HEK293 (cell line): ENCODE results near the gene METTL16.
A peak's percentile ranks its signal among the peaks of the same experiment; 100 is the strongest.

ENCODE experiments used
- HOXC10 ChIP-seq: sonication (generic); formaldehyde crosslinking; IDR thresholded peaks from 2 replicates; pipeline ENCODE4 v1.8.1; 2023; ENCODE audit warnings: mild to moderate bottlenecking, missing genetic modification reagents
- SCRT1 ChIP-seq: fragments of 450-650 bp; formaldehyde crosslinking; IDR thresholded peaks from 2 replicates; pipeline ENCODE4 v1.5.1; 2016; ENCODE audit warnings: missing biosample characterization, missing genetic modification characterization, borderline replicate concordance
- SCRT2 ChIP-seq: fragments of 450-650 bp; formaldehyde crosslinking; IDR thresholded peaks from 2 replicates; pipeline ENCODE4 v1.5.1; 2016; ENCODE audit warnings: missing biosample characterization, missing genetic modification characterization
- ZBTB21 ChIP-seq: fragments of 450-650 bp; formaldehyde crosslinking; IDR thresholded peaks from 2 replicates; pipeline ENCODE4 v1.5.1; 2017; ENCODE audit warnings: missing biosample characterization, missing genetic modification characterization
- ZFP69B ChIP-seq: fragments of 450-650 bp; formaldehyde crosslinking; IDR thresholded peaks from 2 replicates; pipeline ENCODE4 v1.5.1; 2016; ENCODE audit warnings: missing biosample characterization, missing genetic modification characterization
- ZNF16 ChIP-seq: fragments of 450-650 bp; formaldehyde crosslinking; IDR thresholded peaks from 2 replicates; pipeline ENCODE4 v1.5.1; 2016; ENCODE audit warnings: low read depth, missing biosample characterization, missing genetic modification characterization
- ZNF223 ChIP-seq: fragments of 450-650 bp; formaldehyde crosslinking; IDR thresholded peaks from 2 replicates; pipeline ENCODE4 v1.5.1; 2016; ENCODE audit warnings: missing biosample characterization, missing genetic modification characterization
- ZNF292 ChIP-seq: fragments of 450-650 bp; formaldehyde crosslinking; IDR thresholded peaks from 2 replicates; pipeline ENCODE4 v1.5.1; 2016; ENCODE audit warnings: low read depth, missing biosample characterization, missing genetic modification characterization, borderline replicate concordance
- ZNF311 ChIP-seq: fragments of 450-650 bp; formaldehyde crosslinking; IDR thresholded peaks from 2 replicates; pipeline ENCODE4 v1.5.1; 2017; ENCODE audit warnings: missing biosample characterization, missing genetic modification characterization, borderline replicate concordance
- ZNF48 ChIP-seq: fragments of 450-650 bp; formaldehyde crosslinking; IDR thresholded peaks from 2 replicates; pipeline ENCODE4 v1.5.1; 2016; ENCODE audit warnings: missing biosample characterization, missing genetic modification characterization
- ZNF501 ChIP-seq: fragments of 450-650 bp; formaldehyde crosslinking; IDR thresholded peaks from 2 replicates; pipeline ENCODE4 v1.5.1; 2016; ENCODE audit warnings: missing biosample characterization, missing genetic modification characterization
- ZNF510 ChIP-seq: fragments of 450-650 bp; formaldehyde crosslinking; IDR thresholded peaks from 2 replicates; pipeline ENCODE4 v1.5.1; 2018; ENCODE audit warnings: mild to moderate bottlenecking, missing genetic modification characterization, missing biosample characterization; ENCODE audit not compliant: insufficient replicate concordance
- ZNF529 ChIP-seq: fragments of 450-650 bp; formaldehyde crosslinking; IDR thresholded peaks from 2 replicates; pipeline ENCODE4 v1.5.1; 2017; ENCODE audit warnings: missing genetic modification characterization, missing biosample characterization; ENCODE audit not compliant: insufficient replicate concordance
- ZNF571 ChIP-seq: fragments of 450-650 bp; formaldehyde crosslinking; IDR thresholded peaks from 2 replicates; pipeline ENCODE4 v1.5.0; 2017; ENCODE audit warnings: missing biosample characterization, missing genetic modification characterization
- ZNF610 ChIP-seq: fragments of 450-650 bp; formaldehyde crosslinking; IDR thresholded peaks from 2 replicates; pipeline ENCODE4 v1.5.1; 2016; ENCODE audit warnings: missing biosample characterization, missing genetic modification characterization, borderline replicate concordance
- ZNF768 ChIP-seq: fragments of 450-650 bp; formaldehyde crosslinking; IDR thresholded peaks from 2 replicates; pipeline ENCODE4 v1.5.1; 2018; ENCODE audit warnings: missing biosample characterization, mild to moderate bottlenecking, missing genetic modification characterization
- ZSCAN30 ChIP-seq: fragments of 450-650 bp; IDR thresholded peaks from 2 replicates; pipeline ENCODE4 v1.5.1; 2018; ENCODE audit warnings: missing biosample characterization, mild to moderate bottlenecking, missing genetic modification characterization, moderate library complexity
- ZXDB ChIP-seq: fragments of 450-650 bp; formaldehyde crosslinking; IDR thresholded peaks from 2 replicates; pipeline ENCODE4 v1.5.1; 2016; ENCODE audit warnings: missing biosample characterization, missing genetic modification characterization
- TF ChIP-seq, protein P1 (sequence below): fragments of 450-650 bp; formaldehyde crosslinking; IDR thresholded peaks from 2 replicates; pipeline ENCODE4 v1.5.1; 2016; ENCODE audit warnings: missing biosample characterization, missing genetic modification characterization, borderline replicate concordance
- TF ChIP-seq, protein P2 (sequence below): fragments of 450-650 bp; formaldehyde crosslinking; IDR thresholded peaks from 2 replicates; pipeline ENCODE4 v1.5.1; 2016; ENCODE audit warnings: missing biosample characterization, missing genetic modification characterization
- TF ChIP-seq, protein P3 (sequence below): fragments of 450-650 bp; formaldehyde crosslinking; IDR thresholded peaks from 2 replicates; pipeline ENCODE4 v1.5.1; 2016; ENCODE audit warnings: missing biosample characterization, missing genetic modification characterization
- TF ChIP-seq, protein P4 (sequence below): fragments of 450-650 bp; formaldehyde crosslinking; IDR thresholded peaks from 2 replicates; pipeline ENCODE4 v1.5.1; 2017; ENCODE audit warnings: missing biosample characterization, missing genetic modification characterization
- TF ChIP-seq, protein P5 (sequence below): fragments of 450-650 bp; formaldehyde crosslinking; IDR thresholded peaks from 2 replicates; pipeline ENCODE4 v1.5.1; 2016; ENCODE audit warnings: missing biosample characterization, missing genetic modification characterization
- TF ChIP-seq, protein P6 (sequence below): fragments of 450-650 bp; formaldehyde crosslinking; IDR thresholded peaks from 2 replicates; pipeline ENCODE4 v1.5.1; 2017; ENCODE audit warnings: missing biosample characterization, missing genetic modification characterization

Gene METTL16

DNA sequence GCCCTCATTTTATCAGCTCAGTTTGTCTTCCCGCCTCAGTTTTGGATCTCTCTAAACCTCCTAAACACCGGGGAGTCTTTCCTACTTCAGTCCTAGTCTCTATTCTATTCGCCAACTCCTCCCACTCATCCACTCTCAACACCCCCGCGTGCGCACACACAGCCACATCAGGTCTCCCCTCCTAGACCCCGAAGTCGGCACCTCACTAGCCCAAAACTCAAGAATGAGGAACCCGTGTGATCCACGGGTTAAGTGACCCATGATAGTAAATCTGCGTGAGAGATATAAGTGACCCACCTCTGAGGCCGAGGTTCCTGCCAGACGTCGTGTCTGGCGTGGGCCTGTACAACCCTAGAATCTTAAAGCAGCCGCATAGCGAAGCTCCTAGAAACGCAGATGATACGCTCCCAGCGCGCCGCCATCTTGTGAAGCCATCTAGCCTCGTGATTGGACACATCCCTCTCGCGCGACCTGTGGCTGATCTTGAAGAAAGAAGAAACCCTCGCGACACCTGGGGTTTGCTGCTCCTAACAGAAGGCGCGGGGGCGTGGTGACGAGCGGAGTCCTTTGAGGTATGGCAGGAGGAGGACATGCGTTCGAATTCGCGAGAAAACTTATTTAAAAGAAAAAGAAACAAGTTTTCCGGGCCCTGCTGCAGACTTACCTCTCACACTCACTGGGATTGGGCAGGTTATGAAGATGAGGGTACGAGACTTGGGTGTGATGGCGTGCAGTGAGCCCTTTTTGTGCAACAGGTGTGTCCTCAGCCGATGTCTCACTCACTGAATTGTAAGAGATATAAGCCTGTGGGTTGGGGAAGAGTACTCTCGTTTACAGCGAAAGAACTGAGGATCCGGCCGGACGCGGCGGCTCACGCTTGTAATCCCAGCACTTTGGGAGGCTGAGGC lies at the start of gene METTL16 (continued):
- TF ChIP-seq, protein P1, sequence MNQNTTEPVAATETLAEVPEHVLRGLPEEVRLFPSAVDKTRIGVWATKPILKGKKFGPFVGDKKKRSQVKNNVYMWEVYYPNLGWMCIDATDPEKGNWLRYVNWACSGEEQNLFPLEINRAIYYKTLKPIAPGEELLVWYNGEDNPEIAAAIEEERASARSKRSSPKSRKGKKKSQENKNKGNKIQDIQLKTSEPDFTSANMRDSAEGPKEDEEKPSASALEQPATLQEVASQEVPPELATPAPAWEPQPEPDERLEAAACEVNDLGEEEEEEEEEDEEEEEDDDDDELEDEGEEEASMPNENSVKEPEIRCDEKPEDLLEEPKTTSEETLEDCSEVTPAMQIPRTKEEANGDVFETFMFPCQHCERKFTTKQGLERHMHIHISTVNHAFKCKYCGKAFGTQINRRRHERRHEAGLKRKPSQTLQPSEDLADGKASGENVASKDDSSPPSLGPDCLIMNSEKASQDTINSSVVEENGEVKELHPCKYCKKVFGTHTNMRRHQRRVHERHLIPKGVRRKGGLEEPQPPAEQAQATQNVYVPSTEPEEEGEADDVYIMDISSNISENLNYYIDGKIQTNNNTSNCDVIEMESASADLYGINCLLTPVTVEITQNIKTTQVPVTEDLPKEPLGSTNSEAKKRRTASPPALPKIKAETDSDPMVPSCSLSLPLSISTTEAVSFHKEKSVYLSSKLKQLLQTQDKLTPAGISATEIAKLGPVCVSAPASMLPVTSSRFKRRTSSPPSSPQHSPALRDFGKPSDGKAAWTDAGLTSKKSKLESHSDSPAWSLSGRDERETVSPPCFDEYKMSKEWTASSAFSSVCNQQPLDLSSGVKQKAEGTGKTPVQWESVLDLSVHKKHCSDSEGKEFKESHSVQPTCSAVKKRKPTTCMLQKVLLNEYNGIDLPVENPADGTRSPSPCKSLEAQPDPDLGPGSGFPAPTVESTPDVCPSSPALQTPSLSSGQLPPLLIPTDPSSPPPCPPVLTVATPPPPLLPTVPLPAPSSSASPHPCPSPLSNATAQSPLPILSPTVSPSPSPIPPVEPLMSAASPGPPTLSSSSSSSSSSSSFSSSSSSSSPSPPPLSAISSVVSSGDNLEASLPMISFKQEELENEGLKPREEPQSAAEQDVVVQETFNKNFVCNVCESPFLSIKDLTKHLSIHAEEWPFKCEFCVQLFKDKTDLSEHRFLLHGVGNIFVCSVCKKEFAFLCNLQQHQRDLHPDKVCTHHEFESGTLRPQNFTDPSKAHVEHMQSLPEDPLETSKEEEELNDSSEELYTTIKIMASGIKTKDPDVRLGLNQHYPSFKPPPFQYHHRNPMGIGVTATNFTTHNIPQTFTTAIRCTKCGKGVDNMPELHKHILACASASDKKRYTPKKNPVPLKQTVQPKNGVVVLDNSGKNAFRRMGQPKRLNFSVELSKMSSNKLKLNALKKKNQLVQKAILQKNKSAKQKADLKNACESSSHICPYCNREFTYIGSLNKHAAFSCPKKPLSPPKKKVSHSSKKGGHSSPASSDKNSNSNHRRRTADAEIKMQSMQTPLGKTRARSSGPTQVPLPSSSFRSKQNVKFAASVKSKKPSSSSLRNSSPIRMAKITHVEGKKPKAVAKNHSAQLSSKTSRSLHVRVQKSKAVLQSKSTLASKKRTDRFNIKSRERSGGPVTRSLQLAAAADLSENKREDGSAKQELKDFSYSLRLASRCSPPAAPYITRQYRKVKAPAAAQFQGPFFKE (tag by site-specific recombination) = no peak
- TF ChIP-seq, protein P2, sequence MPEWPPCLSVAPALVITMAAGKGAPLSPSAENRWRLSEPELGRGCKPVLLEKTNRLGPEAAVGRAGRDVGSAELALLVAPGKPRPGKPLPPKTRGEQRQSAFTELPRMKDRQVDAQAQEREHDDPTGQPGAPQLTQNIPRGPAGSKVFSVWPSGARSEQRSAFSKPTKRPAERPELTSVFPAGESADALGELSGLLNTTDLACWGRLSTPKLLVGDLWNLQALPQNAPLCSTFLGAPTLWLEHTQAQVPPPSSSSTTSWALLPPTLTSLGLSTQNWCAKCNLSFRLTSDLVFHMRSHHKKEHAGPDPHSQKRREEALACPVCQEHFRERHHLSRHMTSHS (tag by site-specific recombination) = no peak
- TF ChIP-seq, protein P3, sequence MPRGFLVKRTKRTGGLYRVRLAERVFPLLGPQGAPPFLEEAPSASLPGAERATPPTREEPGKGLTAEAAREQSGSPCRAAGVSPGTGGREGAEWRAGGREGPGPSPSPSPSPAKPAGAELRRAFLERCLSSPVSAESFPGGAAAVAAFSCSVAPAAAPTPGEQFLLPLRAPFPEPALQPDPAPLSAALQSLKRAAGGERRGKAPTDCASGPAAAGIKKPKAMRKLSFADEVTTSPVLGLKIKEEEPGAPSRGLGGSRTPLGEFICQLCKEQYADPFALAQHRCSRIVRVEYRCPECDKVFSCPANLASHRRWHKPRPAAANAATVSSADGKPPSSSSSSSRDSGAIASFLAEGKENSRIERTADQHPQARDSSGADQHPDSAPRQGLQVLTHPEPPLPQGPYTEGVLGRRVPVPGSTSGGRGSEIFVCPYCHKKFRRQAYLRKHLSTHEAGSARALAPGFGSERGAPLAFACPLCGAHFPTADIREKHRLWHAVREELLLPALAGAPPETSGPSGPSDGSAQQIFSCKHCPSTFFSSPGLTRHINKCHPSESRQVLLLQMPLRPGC (tag by site-specific recombination) = no peak
- no peak for TF ChIP-seq ZNF610 (tag by site-specific recombination)
- TF ChIP-seq SCRT2 (tag by site-specific recombination) = peak; percentile 100
- TF ChIP-seq, protein P4, sequence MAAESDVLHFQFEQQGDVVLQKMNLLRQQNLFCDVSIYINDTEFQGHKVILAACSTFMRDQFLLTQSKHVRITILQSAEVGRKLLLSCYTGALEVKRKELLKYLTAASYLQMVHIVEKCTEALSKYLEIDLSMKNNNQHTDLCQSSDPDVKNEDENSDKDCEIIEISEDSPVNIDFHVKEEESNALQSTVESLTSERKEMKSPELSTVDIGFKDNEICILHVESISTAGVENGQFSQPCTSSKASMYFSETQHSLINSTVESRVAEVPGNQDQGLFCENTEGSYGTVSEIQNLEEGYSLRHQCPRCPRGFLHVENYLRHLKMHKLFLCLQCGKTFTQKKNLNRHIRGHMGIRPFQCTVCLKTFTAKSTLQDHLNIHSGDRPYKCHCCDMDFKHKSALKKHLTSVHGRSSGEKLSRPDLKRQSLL = no peak
- peak; percentile 60 for TF ChIP-seq ZXDB (tag by site-specific recombination)
- TF ChIP-seq ZNF223 (tag by site-specific recombination) = no peak
- TF ChIP-seq, protein P5, sequence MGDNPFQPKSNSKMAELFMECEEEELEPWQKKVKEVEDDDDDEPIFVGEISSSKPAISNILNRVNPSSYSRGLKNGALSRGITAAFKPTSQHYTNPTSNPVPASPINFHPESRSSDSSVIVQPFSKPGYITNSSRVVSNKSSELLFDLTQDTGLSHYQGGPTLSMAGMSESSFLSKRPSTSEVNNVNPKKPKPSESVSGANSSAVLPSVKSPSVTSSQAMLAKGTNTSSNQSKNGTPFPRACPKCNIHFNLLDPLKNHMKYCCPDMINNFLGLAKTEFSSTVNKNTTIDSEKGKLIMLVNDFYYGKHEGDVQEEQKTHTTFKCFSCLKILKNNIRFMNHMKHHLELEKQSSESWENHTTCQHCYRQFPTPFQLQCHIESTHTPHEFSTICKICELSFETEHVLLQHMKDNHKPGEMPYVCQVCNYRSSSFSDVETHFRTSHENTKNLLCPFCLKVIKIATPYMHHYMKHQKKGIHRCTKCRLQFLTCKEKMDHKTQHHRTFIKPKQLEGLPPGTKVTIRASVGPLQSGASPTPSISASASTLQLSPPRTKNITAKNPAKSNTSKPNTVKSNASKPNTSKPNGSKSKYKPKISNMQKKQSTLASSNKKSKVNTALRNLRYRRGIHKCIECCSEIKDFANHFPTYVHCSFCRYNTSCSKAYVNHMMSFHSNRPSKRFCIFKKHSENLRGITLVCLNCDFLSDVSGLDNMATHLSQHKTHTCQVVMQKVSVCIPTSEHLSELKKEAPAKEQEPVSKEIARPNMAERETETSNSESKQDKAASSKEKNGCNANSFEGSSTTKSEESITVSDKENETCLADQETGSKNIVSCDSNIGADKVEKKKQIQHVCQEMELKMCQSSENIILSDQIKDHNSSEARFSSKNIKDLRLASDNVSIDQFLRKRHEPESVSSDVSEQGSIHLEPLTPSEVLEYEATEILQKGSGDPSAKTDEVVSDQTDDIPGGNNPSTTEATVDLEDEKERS (tag by site-specific recombination) = no peak
- no peak for TF ChIP-seq HOXC10 (CRISPR knock-in tag)
- peak; percentile 90; the same call in 1 of the 2 replicates for TF ChIP-seq ZNF501 (tag by site-specific recombination)
- no peak for TF ChIP-seq ZBTB21
- TF ChIP-seq ZNF510 (tag by site-specific recombination) = no peak
- peak; percentile 99 for TF ChIP-seq SCRT1 (tag by site-specific recombination)
- TF ChIP-seq ZNF48 = no peak
- TF ChIP-seq ZSCAN30 = no peak
- TF ChIP-seq ZNF529 = no peak
- TF ChIP-seq ZFP69B (tag by site-specific recombination) = peak; percentile 88
- TF ChIP-seq, protein P6, sequence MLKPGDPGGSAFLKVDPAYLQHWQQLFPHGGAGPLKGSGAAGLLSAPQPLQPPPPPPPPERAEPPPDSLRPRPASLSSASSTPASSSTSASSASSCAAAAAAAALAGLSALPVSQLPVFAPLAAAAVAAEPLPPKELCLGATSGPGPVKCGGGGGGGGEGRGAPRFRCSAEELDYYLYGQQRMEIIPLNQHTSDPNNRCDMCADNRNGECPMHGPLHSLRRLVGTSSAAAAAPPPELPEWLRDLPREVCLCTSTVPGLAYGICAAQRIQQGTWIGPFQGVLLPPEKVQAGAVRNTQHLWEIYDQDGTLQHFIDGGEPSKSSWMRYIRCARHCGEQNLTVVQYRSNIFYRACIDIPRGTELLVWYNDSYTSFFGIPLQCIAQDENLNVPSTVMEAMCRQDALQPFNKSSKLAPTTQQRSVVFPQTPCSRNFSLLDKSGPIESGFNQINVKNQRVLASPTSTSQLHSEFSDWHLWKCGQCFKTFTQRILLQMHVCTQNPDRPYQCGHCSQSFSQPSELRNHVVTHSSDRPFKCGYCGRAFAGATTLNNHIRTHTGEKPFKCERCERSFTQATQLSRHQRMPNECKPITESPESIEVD = no peak
- TF ChIP-seq ZNF292 (tag by site-specific recombination) = no peak
- no peak for TF ChIP-seq ZNF768 (tag by site-specific recombination)
- no peak for TF ChIP-seq ZNF571
- no peak for TF ChIP-seq ZNF16 (tag by site-specific recombination)
- no peak for TF ChIP-seq ZNF311 (tag by site-specific recombination)
